Tibial nerve (tissue), 3 donors: ENCODE results near the gene EFCAB14.
"Not testable (repeated sequence)": the region's sequence is repeated elsewhere in the genome, so short reads cannot be mapped to it uniquely, and the experiment has no call there.

Source experiments
- CTCF ChIP-seq, 5 experiments: fragments of 200-600 bp in 3 of 5; fragments of 450-650 bp in 2 of 5; sonication (generic) in 3 of 5; IDR thresholded peaks; one replicate each; pipeline ENCODE4 v1.5.1; 2016 to 2019; ENCODE audit warnings: antibody characterized with exemption in 5 of 5, mild to moderate bottlenecking in 3 of 5, moderate library complexity in 2 of 5
- POLR2A ChIP-seq, 2 donors: fragments of 450-650 bp; IDR thresholded peaks; one replicate each; pipeline ENCODE4 v1.6.1; 2017; ENCODE audit warnings: antibody characterized with exemption in 2 of 2, mild to moderate bottlenecking in 2 of 2, moderate library complexity in 2 of 2

GRCh38 chr1:46654698-46655097, 64.2 kb downstream of the EFCAB14 start:
- TF ChIP-seq POLR2A, CTCF (IDR thresholded peaks at IDR 0.05): not testable (repeated sequence)
